ENCODE data around the gene C2orf74.

DNA sequence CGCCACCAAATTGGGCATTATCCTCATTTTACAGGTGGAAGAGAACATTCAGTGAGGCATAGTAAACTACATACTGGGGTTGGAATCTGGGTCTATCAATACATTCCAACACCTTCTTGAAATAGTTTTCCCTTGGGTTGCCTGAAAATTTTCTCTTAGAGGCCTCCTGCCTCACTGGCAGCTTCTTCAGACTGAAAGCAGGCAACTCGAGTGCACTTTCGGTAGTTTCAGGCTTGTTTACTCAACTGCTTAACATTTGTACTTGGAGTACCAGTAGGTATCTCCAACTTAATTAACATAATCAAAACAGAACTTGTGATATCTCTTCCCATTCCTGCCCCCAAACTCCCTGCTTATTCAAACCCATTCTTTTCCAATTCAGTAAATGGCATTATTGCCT is 36.2 kb upstream of the C2orf74 start:
- TF ChIP-seq CTCF (conservative IDR thresholded peaks at IDR 0.05; ENCODE audit: low read length) (no peak), EZH2phosphoT487 (IDR thresholded peaks at IDR 0.05; ENCODE audit: borderline replicate concordance) (no peak)
